GM10266 (cell line): ENCODE results near the gene KCNJ1.

Experiments used
- DNase-seq: peaks from one replicate; pipeline ENCODE4 v3.0.0; 2012; ENCODE audit errors: extremely low spot score
- CTCF ChIP-seq: IDR thresholded peaks from 2 replicates; pipeline ENCODE4 v1.5.1; 2012; ENCODE audit warnings: mild to moderate bottlenecking, low read depth; ENCODE audit not compliant: control insufficient read depth, insufficient read depth; ENCODE audit errors: missing control alignments

The KCNJ1 gene

GRCh38 chr11:128911239-128911638 lies 44.1 kb upstream of the KCNJ1 start:
- DNase-seq, result no peak
- TF ChIP-seq CTCF, result no peak

GRCh38 chr11:128910576-128910975 lies 43.5 kb upstream of the KCNJ1 start:
- TF ChIP-seq CTCF, result no peak
- DNase-seq, result no peak

GRCh38 chr11:128909438-128910125 lies 42.5 kb upstream of the KCNJ1 start:
- no peak for DNase-seq
- no peak for TF ChIP-seq CTCF

DNA sequence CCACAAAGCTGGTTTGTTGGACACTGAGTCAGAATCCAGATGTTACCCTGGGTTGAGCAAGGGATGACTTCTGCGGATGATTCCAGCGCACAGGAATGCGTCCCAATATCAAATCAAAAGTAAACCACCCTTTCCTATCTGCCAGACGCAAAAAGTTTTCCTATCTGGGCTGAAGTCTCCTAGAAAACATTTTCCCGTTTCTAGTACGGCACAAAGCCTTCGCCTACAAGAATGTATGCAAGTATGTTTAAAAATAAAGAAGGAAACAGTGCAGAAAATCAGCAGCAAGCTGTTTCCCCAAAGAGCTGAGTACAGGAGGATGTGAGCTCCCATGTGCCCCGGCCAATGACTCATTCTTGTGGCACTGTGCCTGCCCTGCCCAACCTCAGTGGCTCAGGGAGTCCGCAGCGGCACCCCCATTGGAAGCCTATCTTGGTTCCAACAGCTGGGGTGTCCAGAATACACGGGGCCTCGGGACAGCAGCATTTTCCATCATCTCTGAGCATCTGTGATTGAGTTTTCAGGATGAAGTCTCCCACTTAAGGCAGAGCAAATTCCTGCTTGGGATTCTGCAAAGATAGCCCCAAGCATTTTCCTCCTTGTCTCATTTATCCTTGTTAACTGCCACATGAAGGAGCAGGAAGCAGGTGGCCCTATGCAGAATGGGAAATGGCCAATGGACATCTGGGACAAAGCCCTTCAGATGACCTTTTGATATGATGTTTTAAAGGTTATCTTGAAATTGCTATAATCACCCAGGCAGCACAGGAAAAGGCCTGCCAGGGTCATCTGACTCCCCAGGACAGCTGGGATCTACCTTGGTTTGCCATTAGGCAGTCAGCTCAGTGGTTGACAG lies 41.5 kb upstream of the KCNJ1 start:
- no peak for TF ChIP-seq CTCF
- DNase-seq, result no peak

- no peak for TF ChIP-seq CTCF
Measured at GRCh38 chr11:128907585-128907984, 40.5 kb upstream of the KCNJ1 start.

DNA sequence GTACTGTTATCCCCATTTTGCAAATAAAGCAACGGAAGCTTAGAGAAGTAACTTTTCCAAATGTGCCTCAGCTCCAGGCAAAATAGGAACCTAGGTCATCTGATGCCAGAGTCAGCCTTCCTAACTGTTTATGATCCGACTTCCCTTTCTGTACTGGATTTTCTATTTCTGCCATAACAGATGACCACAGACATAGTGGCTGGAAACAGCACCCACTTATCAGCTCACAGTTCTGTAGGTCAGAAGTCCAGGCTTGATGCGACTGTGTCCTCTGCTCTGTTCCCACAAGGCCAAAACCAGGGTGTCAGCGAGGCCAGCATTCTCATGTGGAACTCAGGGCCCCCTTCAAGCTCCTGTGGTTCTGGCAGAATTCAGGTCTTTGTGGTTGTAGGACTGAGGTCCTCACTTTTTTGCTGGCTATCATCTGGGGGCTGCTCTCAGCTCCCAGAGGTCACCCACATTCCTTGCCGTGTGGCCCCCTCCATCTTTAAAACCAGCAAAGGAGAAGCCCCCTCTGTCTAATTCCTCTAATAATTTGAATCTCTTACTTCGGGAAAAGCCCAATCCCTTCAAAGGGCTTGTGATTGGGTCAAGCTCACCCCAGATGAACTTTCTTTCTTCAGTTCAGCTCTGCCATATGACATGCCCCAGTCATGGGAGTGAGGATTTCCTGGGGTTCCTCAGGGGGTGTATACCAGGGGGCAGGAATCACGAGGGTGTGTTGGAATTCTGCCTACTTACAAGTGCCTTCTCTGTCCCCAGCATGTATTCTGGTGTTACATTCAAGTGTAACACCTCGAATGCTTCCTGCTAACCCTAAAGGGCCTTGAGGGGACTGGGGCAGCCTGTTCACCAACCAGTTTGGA lies 39.3 kb upstream of the KCNJ1 start:
- TF ChIP-seq CTCF, result peak; percentile 13
- DNase-seq, result no peak

More at GRCh38 chr11:128907585-128907984, 40.5 kb upstream of the KCNJ1 start:
- no peak for DNase-seq
